Endothelial cell of umbilical vein (primary cell): ENCODE data around the gene YPEL1. TPM values are rescaled to one million over a fixed set of nuclear protein-coding genes. Genes with fewer than 3 reads are reported as not detected.
A peak's percentile ranks its signal among the peaks of the same experiment; 100 is the strongest.

ENCODE experiments used
- BruUV-seq: library from RNA; stranded (reverse); fragments of 400-500 nt; replicated peaks from 2 replicates; lab custom pipeline; 2021; lab: Mats Ljungman, UMichigan
- CTCF ChIA-PET: fragments of 300-600, 350-600 bp; sonication (Branson Sonifier 250); formaldehyde crosslinking; loops from one replicate; lab custom pipeline; 2021; ENCODE audit warnings: antibody characterized with exemption, inconsistent platforms; lab: Charles Lee
- POLR2A ChIA-PET: fragments of 300-600, 350-600 bp; sonication (Branson Sonifier 250); formaldehyde crosslinking; loops from one replicate; lab custom pipeline; 2021; ENCODE audit warnings: antibody characterized with exemption, inconsistent platforms; lab: Charles Lee
- DNase-seq: peaks from one replicate; pipeline ENCODE4 v3.0.0-alpha.2; 2011; ENCODE audit warnings: low read depth, low spot score
- FAIRE-seq: peaks from 2 replicates; lab custom pipeline; 2011; peaks lifted over from hg19 to GRCh38; lab: Jason Lieb, UNC
- H2AFZ ChIP-seq: 2 replicates; pipeline ENCODE4 v1.6.0; 2012; ENCODE audit warnings: low read depth, low read length, control low read depth, inconsistent platforms
- H3K27ac ChIP-seq: 2 replicates; pipeline ENCODE4 v1.5.1; 2011; ENCODE audit warnings: low read depth, mild to moderate bottlenecking, control low read depth, low read length, moderate library complexity; ENCODE audit not compliant: insufficient read depth
- H3K27me3 ChIP-seq, 2 experiments: 2 replicates each; pipeline versions ENCODE4 v1.6.0 to v1.6.1; 2011; ENCODE audit warnings: low read length in 2 of 2, mixed read lengths in 1 of 2; ENCODE audit not compliant: control insufficient read depth in 2 of 2, insufficient read depth in 2 of 2
- H3K36me3 ChIP-seq, 2 experiments: 2 replicates in 1 of 2; 3 replicates in 1 of 2; pipeline ENCODE4 v1.5.1; 2011; ENCODE audit warnings: low read length in 2 of 2, mild to moderate bottlenecking in 1 of 2, moderate library complexity in 1 of 2; ENCODE audit not compliant: control insufficient read depth in 2 of 2, insufficient read depth in 2 of 2; ENCODE audit errors: extremely low read depth in 1 of 2
- H3K4me1 ChIP-seq: 3 replicates; pipeline ENCODE4 v1.5.1; 2011; ENCODE audit warnings: mild to moderate bottlenecking, low read length; ENCODE audit not compliant: control insufficient read depth, insufficient read depth; ENCODE audit errors: extremely low read depth
- H3K4me2 ChIP-seq: 2 replicates; pipeline ENCODE4 v1.6.1; 2011; ENCODE audit warnings: low read length, control low read depth, mixed read lengths; ENCODE audit not compliant: insufficient read depth
- H3K4me3 ChIP-seq, 3 experiments: fragments of 200-600 bp in 1 of 3; sonication (generic), shearing (Covaris generic) in 1 of 3; replicated peaks in 1 of 3; 2 replicates each; pipeline ENCODE4 v1.5.1; 2011 to 2016; ENCODE audit warnings: control low read depth in 3 of 3, low read length in 3 of 3, mild to moderate bottlenecking in 2 of 3, inconsistent platforms in 1 of 3, low read depth in 1 of 3, moderate library complexity in 1 of 3; ENCODE audit not compliant: insufficient read depth in 1 of 3
- H3K79me2 ChIP-seq: 2 replicates; pipeline ENCODE4 v1.6.0; 2012; ENCODE audit warnings: low read length, inconsistent platforms; ENCODE audit not compliant: control insufficient read depth, insufficient read depth
- H3K9ac ChIP-seq: replicated peaks from 2 replicates; pipeline ENCODE3; 2011; ENCODE audit warnings: low read length, control low read depth; ENCODE audit not compliant: insufficient read depth; ENCODE audit errors: extremely low read depth
- H3K9me1 ChIP-seq: replicated peaks from 3 replicates; pipeline ENCODE4 v1.6.0; 2011; ENCODE audit warnings: mild to moderate bottlenecking, low read length; ENCODE audit not compliant: control insufficient read depth, insufficient read depth; ENCODE audit errors: extremely low read depth
- H3K9me3 ChIP-seq: replicated peaks from 2 replicates; pipeline ENCODE4 v1.5.1; 2012; ENCODE audit warnings: low read length, inconsistent platforms; ENCODE audit not compliant: control insufficient read depth, insufficient read depth
- H4K20me1 ChIP-seq: replicated peaks from 2 replicates; pipeline ENCODE3; 2011; ENCODE audit warnings: mild to moderate bottlenecking, low read length; ENCODE audit not compliant: control insufficient read depth, insufficient read depth; ENCODE audit errors: extremely low read depth
- CTCF ChIP-seq, 2 donors: IDR thresholded peaks; 1 replicate in 1 of 2; 2 replicates in 1 of 2; pipeline ENCODE4 v1.5.1; 2011; ENCODE audit warnings: low read length in 2 of 2, mild to moderate bottlenecking in 2 of 2, moderate library complexity in 2 of 2, control low read depth in 1 of 2, inconsistent platforms in 1 of 2, low read depth in 1 of 2; ENCODE audit not compliant: insufficient read depth in 1 of 2; ENCODE audit errors: extremely low read depth in 1 of 2
- EZH2 ChIP-seq: IDR thresholded peaks from 2 replicates; pipeline ENCODE4 v1.6.1; 2012; ENCODE audit warnings: borderline replicate concordance, low read depth, mild to moderate bottlenecking, moderate library complexity, low read length, inconsistent platforms; ENCODE audit not compliant: severe bottlenecking
- FOS ChIP-seq: IDR thresholded peaks from 2 replicates; pipeline ENCODE4 v1.6.1; 2011; ENCODE audit warnings: mild to moderate bottlenecking, low read length, moderate library complexity, borderline replicate concordance; ENCODE audit not compliant: insufficient read depth
- GATA2 ChIP-seq: IDR thresholded peaks from 2 replicates; pipeline ENCODE4 v1.7.0; 2011; ENCODE audit warnings: low read depth, mild to moderate bottlenecking, moderate library complexity, mixed read lengths, low read length; ENCODE audit not compliant: insufficient read length, insufficient read depth
- JUN ChIP-seq: IDR thresholded peaks from 2 replicates; pipeline ENCODE4 v1.6.1; 2011; ENCODE audit warnings: borderline replicate concordance, low read depth; ENCODE audit not compliant: insufficient read length, insufficient read depth
- MAX ChIP-seq: IDR thresholded peaks from 2 replicates; pipeline ENCODE4 v1.6.1; 2011; ENCODE audit not compliant: insufficient read depth, insufficient read length
- MYC ChIP-seq: IDR thresholded peaks from one replicate; pipeline ENCODE4 v1.6.1; 2011; ENCODE audit warnings: mild to moderate bottlenecking, low read depth, low read length
- POLR2A ChIP-seq: IDR thresholded peaks from 2 replicates; pipeline ENCODE4 v1.6.1; 2012; ENCODE audit warnings: low read depth, mild to moderate bottlenecking, control low read depth, low read length
- POLR2AphosphoS5 ChIP-seq: IDR thresholded peaks from 2 replicates; pipeline ENCODE4 v1.6.1; 2012; ENCODE audit warnings: low read depth, mild to moderate bottlenecking, control low read depth, low read length, moderate library complexity; ENCODE audit not compliant: insufficient read depth
- dilution Hi-C: fragments of 300-500 bp; cut with MboI; formaldehyde crosslinking; loops from one replicate; pipeline ENCODE4 v1.15.0; 2019; ENCODE audit warnings: low sequenced_read_pairs; ENCODE audit not compliant: extremely low pct_ligation_motif_present
- intact Hi-C: fragments of 100-400 bp; cut with micrococcal nuclease; formaldehyde crosslinking; loops from one replicate; pipeline ENCODE4 v1.10.0; 2022
- polyA plus RNA-seq, 4 experiments: library from polyadenylated mRNA; depleted of rRNA in 3 of 4; stranded (reverse) in 3 of 4; unstranded in 1 of 4; fragments of >200 nt; gene quantifications; 2 replicates each; pipeline versions ENCODE4 v1.2.1 to v1.2.3, GENCODE V29; 2011 to 2012; ENCODE audit warnings: missing spikeins in 1 of 4
- total RNA-seq: library from RNA; stranded (reverse); gene quantifications from 2 replicates; pipeline ENCODE4 v1.2.3, GENCODE V29; 2021

Gene YPEL1
- total and polyA plus RNA-seq, 2 donors (not counting 3 experiments of a cell fraction or from before 2014, with no cell fraction given) = 3.7 to 6.2 TPM

- POLR2A ChIA-PET = interaction anchor here (1.3 kb wide), 1 partner anchor 27 kb away, joined by 4 read pairs; the partner anchor contains the start of gene YPEL1
- dilution Hi-C loops = no loop called here
- H3K79me2 ChIP-seq = no peaks in the 10 kb centered on the region
- H4K20me1 ChIP-seq = no peaks in the 10 kb centered on the region
- H2AFZ ChIP-seq = no peak overlapping the region
- CTCF ChIA-PET = interaction anchor here (1.1 kb wide), 1 partner anchor 154 kb away, joined by 3 read pairs; no protein-coding TSS in a partner anchor
- H3K9me1 ChIP-seq = no peaks in the 10 kb centered on the region
- H3K27me3 ChIP-seq = no peaks in the 10 kb centered on the region
- intact Hi-C loops = no loop called here
- H3K9ac ChIP-seq = no peak overlapping the region
- no peak overlapping the region for H3K4me2 ChIP-seq
- H3K9me3 ChIP-seq = no peaks in the 10 kb centered on the region
- peaks cover 21 to 43% of the 10 kb centered on the region in 2 experiments for H3K36me3 ChIP-seq
- H3K4me3 ChIP-seq = no peak overlapping the region
- FAIRE-seq (no peak), DNase-seq (no peak)
- no peak overlapping the region for H3K27ac ChIP-seq
- BruUV-seq = TSS peak; percentile 10
- peaks cover 9% of the 10 kb centered on the region for H3K4me1 ChIP-seq
- TF ChIP-seq EZH2 = no peak
- TF ChIP-seq MYC = no peak
- TF ChIP-seq POLR2AphosphoS5 = no peak
- no peak for TF ChIP-seq CTCF (IDR thresholded peaks at IDR 0.05; ENCODE audit: extremely low read depth in 1 of 2, insufficient read depth in 1 of 2, low read depth in 1 of 2, low read length in 2 of 2)
- no peak for TF ChIP-seq GATA2
- TF ChIP-seq POLR2A = no peak
- TF ChIP-seq FOS = no peak
- TF ChIP-seq JUN = no peak
- TF ChIP-seq MAX = no peak
Observed at GRCh38 chr22:21762712-21763581, 27.4 kb upstream of the YPEL1 start.
